Neural progenitor cell (in vitro differentiated cells): ENCODE results near the gene MACROD2.

Source experiments
- CTCF ChIP-seq: fragments of 200-600 bp; sonication (generic); IDR thresholded peaks from 2 replicates; pipeline ENCODE4 v1.5.1; 2017; ENCODE audit warnings: antibody characterized with exemption, mild to moderate bottlenecking
- EZH2phosphoT487 ChIP-seq: fragments of 200-600 bp; sonication (generic); IDR thresholded peaks from 2 replicates; pipeline ENCODE4 v1.6.1; 2017; ENCODE audit warnings: antibody characterized with exemption

- TF ChIP-seq CTCF (no peak), EZH2phosphoT487 (no peak)
These were observed 1997.2 kb downstream of the MACROD2 start for GRCh38 chr20:15992564-15992963.
